Immature natural killer cell (primary cell): ENCODE results near the gene SSBP4. TPM values are rescaled to one million over a fixed set of nuclear protein-coding genes. Genes with fewer than 3 reads are reported as not detected.
A peak's percentile ranks its signal among the peaks of the same experiment; 100 is the strongest.

Experiments
- DNase-seq, 3 donors: peaks; one replicate each; pipeline ENCODE4 v3.0.0; 2022; ENCODE audit warnings: mixed read lengths in 1 of 3
- H3K27ac Mint-ChIP-seq, 6 donors: one replicate each; pipeline ENCODE4 v1.8.0; 2020; ENCODE audit warnings: mixed read lengths in 6 of 6, mild to moderate bottlenecking in 5 of 6, inconsistent platforms in 4 of 6, moderate library complexity in 3 of 6
- H3K27me3 Mint-ChIP-seq, 3 donors: one replicate each; pipeline ENCODE4 v1.8.0; 2020 to 2021; ENCODE audit warnings: low read depth in 3 of 3, mild to moderate bottlenecking in 3 of 3, mixed read lengths in 3 of 3, moderate library complexity in 3 of 3, inconsistent platforms in 1 of 3
- H3K36me3 Mint-ChIP-seq, 3 donors: one replicate each; pipeline ENCODE4 v1.8.0; 2020; ENCODE audit warnings: mixed read lengths in 3 of 3, inconsistent platforms in 2 of 3, mild to moderate bottlenecking in 2 of 3
- H3K4me1 Mint-ChIP-seq, 2 donors: one replicate each; pipeline ENCODE4 v1.8.0; 2020; ENCODE audit warnings: inconsistent platforms in 2 of 2, mild to moderate bottlenecking in 2 of 2, mixed read lengths in 2 of 2, moderate library complexity in 1 of 2
- H3K4me3 Mint-ChIP-seq, 5 donors: one replicate each; pipeline ENCODE4 v1.8.0; 2020; ENCODE audit warnings: mild to moderate bottlenecking in 5 of 5, mixed read lengths in 5 of 5, inconsistent platforms in 3 of 5, moderate library complexity in 3 of 5
- H3K9me3 Mint-ChIP-seq, 6 donors: one replicate each; pipeline ENCODE4 v1.8.0; 2020; ENCODE audit warnings: mild to moderate bottlenecking in 6 of 6, mixed read lengths in 6 of 6, inconsistent platforms in 4 of 6, moderate library complexity in 3 of 6
- polyA plus RNA-seq, 3 donors: library from polyadenylated mRNA; unstranded; fragments of 300-500 nt; fragmentation: Illumina TruSeq; gene quantifications; one replicate each; pipeline ENCODE4 v1.2.3, GENCODE V29; 2021

The SSBP4 gene
- polyA plus RNA-seq, 3 donors from 2014 or later = 73.5 to 122 (median 107) TPM

GRCh38 chr19:18442941-18443340 is 23.7 kb downstream of the SSBP4 start:
- H3K27ac Mint-ChIP-seq = peak overlapping the region; percentile 90 to 98 (median 94)
- H3K27me3 Mint-ChIP-seq = peaks cover 20 to 34% (median 26%) of the 10 kb centered on the region in 3 donors
- H3K9me3 Mint-ChIP-seq = peaks cover 0 to 6% (median 5%) of the 10 kb centered on the region in 6 donors
- no peak for DNase-seq
- H3K36me3 Mint-ChIP-seq = peaks cover 4 to 10% (median 4%) of the 10 kb centered on the region in 3 donors
- peak overlapping the region in 2 of 5 donors; percentile 26 to 78 for H3K4me3 Mint-ChIP-seq
- H3K4me1 Mint-ChIP-seq = peaks cover 26 to 29% of the 10 kb centered on the region in 2 donors

GRCh38 chr19:18443406-18443805 is 24.2 kb downstream of the SSBP4 start:
- DNase-seq = no peak
- Mint-ChIP-seq H3K36me3 (peaks cover 7 to 13% (median 8%) of the 10 kb centered on the region in 3 donors), H3K4me3 (no peak overlapping the region), H3K9me3 (peaks cover 0 to 6% (median 5%) of the 10 kb centered on the region in 6 donors), H3K27ac (peak overlapping the region in 1 of 6 donors; percentile 62), H3K4me1 (peaks cover 26 to 29% of the 10 kb centered on the region in 2 donors), H3K27me3 (peaks cover 20 to 34% (median 26%) of the 10 kb centered on the region in 3 donors)

- H3K4me1 Mint-ChIP-seq = peaks cover 26 to 29% of the 10 kb centered on the region in 2 donors
- H3K27ac Mint-ChIP-seq = no peak overlapping the region
- H3K27me3 Mint-ChIP-seq = peaks cover 21 to 34% (median 26%) of the 10 kb centered on the region in 3 donors
- peaks cover 9 to 14% (median 10%) of the 10 kb centered on the region in 3 donors for H3K36me3 Mint-ChIP-seq
- H3K9me3 Mint-ChIP-seq = peaks cover 0 to 6% (median 5%) of the 10 kb centered on the region in 6 donors
- no peak overlapping the region for H3K4me3 Mint-ChIP-seq
- no peak for DNase-seq
Measured at GRCh38 chr19:18443831-18444230, 24.6 kb downstream of the SSBP4 start.

GRCh38 chr19:18444513-18444912 is 25.3 kb downstream of the SSBP4 start:
- no peak for DNase-seq
- H3K27ac Mint-ChIP-seq = no peak overlapping the region
- H3K4me1 Mint-ChIP-seq = peaks cover 23 to 29% of the 10 kb centered on the region in 2 donors
- H3K9me3 Mint-ChIP-seq = peaks cover 0 to 6% (median 5%) of the 10 kb centered on the region in 6 donors
- H3K4me3 Mint-ChIP-seq = no peak overlapping the region
- H3K27me3 Mint-ChIP-seq = peaks cover 21 to 34% (median 26%) of the 10 kb centered on the region in 3 donors
- peaks cover 9 to 14% (median 10%) of the 10 kb centered on the region in 3 donors for H3K36me3 Mint-ChIP-seq

DNA sequence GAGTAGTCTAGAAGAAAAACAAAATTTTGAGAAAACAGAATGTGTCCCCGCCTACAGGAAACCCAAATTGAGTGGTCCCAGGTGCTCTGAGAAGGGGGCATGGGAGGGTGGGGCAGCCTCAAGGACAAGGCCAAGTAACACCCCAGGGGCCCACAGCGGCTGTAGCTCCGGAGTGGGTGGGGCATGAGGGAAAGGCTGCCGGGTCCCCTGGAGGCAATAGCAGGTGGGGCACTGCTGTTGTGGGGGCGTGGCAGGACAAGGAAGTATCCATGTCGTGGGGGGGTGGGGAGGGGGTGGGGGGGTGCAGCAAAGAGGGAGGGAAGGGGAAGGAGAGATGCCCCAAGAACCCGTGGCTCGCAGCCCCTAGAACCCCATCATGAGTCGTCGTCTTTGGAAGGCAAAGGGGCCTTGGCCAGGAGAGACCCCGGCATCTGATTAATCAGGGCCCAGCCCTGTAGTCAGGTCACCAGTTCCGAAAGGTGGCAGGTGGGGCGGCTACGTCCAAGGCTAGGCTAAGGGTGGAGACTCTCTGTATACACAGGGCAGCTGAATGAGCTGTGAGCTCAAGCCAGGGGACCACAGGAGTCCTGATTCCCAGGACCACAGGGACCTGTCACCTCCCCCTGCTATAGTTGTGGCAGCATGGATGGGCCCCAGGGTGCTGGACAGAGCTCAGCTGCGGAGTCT is 26.2 kb downstream of the SSBP4 start:
- DNase-seq = no peak
- peaks cover 9 to 14% (median 10%) of the 10 kb centered on the region in 3 donors for H3K36me3 Mint-ChIP-seq
- peaks cover 21 to 31% (median 21%) of the 10 kb centered on the region in 3 donors for H3K27me3 Mint-ChIP-seq
- H3K4me1 Mint-ChIP-seq = peaks cover 21 to 26% of the 10 kb centered on the region in 2 donors
- H3K4me3 Mint-ChIP-seq = no peak overlapping the region
- peaks cover 0 to 6% (median 5%) of the 10 kb centered on the region in 6 donors for H3K9me3 Mint-ChIP-seq
- H3K27ac Mint-ChIP-seq = no peak overlapping the region

GRCh38 chr19:18446145-18446810 is 27.1 kb downstream of the SSBP4 start:
- Mint-ChIP-seq H3K36me3 (peaks cover 9 to 14% (median 13%) of the 10 kb centered on the region in 3 donors), H3K9me3 (peaks cover 0 to 6% (median 5%) of the 10 kb centered on the region in 6 donors), H3K4me3 (no peak overlapping the region), H3K27ac (peak overlapping the region in 1 of 6 donors; percentile 23), H3K27me3 (peaks cover 15 to 25% (median 21%) of the 10 kb centered on the region in 3 donors), H3K4me1 (peaks cover 17% of the 10 kb centered on the region in 2 donors)
- DNase-seq = no peak

DNA sequence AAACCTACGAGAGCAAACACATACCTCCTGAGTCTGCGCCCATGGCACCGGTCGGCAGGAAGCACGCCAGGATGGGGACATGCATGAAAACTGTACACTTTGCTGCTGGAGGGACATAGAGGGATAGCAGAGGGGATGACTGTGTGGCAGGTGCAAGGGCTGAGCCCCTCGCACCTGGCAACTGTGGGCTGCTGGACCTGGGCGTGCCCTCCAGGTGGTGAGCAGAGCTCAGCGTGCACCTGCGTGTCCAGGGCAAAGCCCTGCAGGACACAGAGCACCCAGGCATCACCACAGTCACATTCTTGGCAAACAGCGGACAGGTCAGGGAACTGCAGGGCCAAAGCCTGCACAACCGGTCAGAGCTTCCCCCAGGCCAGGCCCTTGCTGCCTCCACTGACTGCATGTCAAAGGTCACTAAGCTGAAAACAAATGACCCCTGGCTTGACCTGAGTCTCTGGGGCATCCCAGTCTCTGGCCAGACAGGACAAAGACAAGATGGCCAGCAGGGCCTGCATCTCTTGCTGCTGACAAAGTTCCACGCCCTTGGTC is 27.7 kb downstream of the SSBP4 start:
- no peak for DNase-seq
- Mint-ChIP-seq H3K27me3 (peaks cover 11 to 19% (median 15%) of the 10 kb centered on the region in 3 donors), H3K36me3 (peaks cover 9 to 14% (median 13%) of the 10 kb centered on the region in 3 donors), H3K4me3 (no peak overlapping the region), H3K4me1 (peaks cover 11% of the 10 kb centered on the region in 2 donors), H3K9me3 (peaks cover 0 to 6% (median 4%) of the 10 kb centered on the region in 6 donors), H3K27ac (no peak overlapping the region)

DNA sequence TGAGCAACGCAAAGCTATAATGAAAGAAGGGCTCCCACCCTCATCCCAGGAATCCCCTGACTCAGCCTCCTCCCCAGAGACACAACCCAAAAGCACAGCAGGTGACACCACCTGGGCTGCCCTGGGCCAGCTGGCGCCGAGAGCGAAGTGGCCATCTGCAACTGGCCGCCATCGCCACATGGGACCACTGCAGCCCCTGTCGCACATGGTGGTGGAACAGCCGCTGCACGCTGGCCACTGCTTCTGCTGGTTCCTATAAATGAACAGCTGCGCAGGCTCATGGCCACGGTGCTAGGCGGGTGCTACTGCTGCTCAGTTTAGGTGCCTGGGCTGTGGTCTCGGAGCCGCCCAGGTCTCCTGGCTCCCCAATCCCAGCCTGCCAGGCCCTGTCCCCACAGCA is 30.4 kb downstream of the SSBP4 start:
- Mint-ChIP-seq H3K36me3 (peaks cover 9 to 12% (median 9%) of the 10 kb centered on the region in 3 donors), H3K4me1 (peaks cover 0 to 2% of the 10 kb centered on the region in 2 donors), H3K27me3 (peaks cover 2 to 8% (median 5%) of the 10 kb centered on the region in 3 donors), H3K4me3 (no peak overlapping the region), H3K9me3 (no peaks in the 10 kb centered on the region), H3K27ac (no peak overlapping the region)
- DNase-seq = no peak

GRCh38 chr19:18450021-18450930 is 31.1 kb downstream of the SSBP4 start:
- no peak for DNase-seq
- Mint-ChIP-seq H3K27ac (peak overlapping the region in 1 of 6 donors; percentile 70), H3K27me3 (peaks cover 2 to 6% (median 5%) of the 10 kb centered on the region in 3 donors), H3K4me1 (peaks cover 0 to 2% of the 10 kb centered on the region in 2 donors), H3K9me3 (no peaks in the 10 kb centered on the region), H3K4me3 (no peak overlapping the region), H3K36me3 (peaks cover 9 to 12% (median 9%) of the 10 kb centered on the region in 3 donors)

DNA sequence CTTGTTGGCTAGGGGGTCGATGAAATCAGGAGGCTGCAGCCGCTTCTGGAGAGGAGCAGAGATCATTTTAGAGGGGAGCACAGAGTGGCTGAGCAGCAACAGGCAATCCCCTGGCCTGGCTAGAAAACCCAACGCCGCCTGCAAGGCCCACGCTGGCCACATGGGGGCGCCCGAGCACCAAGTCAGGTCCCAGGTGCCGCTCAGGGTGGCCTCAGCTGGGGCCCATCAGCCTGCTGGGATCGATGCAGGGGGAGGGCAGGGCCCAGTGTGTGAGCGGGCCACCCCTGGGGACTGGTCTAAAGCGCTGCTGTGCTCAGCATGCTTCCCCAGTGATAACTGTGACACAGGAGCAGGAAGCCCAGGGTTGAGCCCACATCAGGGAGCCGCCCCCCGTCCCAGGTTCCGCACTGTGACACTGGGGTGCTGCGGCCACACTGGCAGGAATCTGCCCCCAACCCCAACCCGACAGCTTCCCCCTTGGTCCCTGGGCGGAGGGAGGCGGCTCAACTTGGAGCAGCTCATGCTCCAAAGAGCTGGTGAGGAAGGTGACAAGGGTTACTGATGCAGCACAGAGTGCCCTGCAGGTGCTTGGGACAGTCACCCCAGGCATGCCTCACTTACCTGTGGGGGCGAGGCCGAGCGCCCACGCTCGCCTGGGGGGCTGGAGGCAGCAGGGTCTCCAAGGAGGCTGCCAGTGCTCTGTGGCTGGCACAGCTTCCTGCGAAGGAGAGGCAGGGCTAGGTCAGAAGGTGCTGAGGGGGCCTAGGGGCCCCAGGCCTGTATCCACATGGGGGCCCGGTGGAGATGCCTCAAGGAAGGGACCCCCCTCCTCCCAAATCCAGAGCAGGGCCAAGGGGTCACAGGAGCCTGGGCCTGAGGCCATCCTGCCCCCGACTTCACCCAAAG is 32.0 kb downstream of the SSBP4 start:
- Mint-ChIP-seq H3K36me3 (peaks cover 9 to 12% (median 9%) of the 10 kb centered on the region in 3 donors), H3K27me3 (peaks cover 2 to 6% (median 4%) of the 10 kb centered on the region in 3 donors), H3K27ac (peak overlapping the region in 1 of 6 donors; percentile 70), H3K9me3 (no peaks in the 10 kb centered on the region), H3K4me1 (peaks cover 0 to 2% of the 10 kb centered on the region in 2 donors), H3K4me3 (no peak overlapping the region)
- peak; percentile 80 to 85 (median 82) for DNase-seq

GRCh38 chr19:18452386-18452785 is 33.2 kb downstream of the SSBP4 start:
- peaks cover 9 to 12% (median 10%) of the 10 kb centered on the region in 3 donors for H3K36me3 Mint-ChIP-seq
- no peak for DNase-seq
- H3K27ac Mint-ChIP-seq = peak overlapping the region in 1 of 6 donors; percentile 41
- H3K4me1 Mint-ChIP-seq = peaks cover 0 to 2% of the 10 kb centered on the region in 2 donors
- H3K9me3 Mint-ChIP-seq = no peaks in the 10 kb centered on the region
- H3K27me3 Mint-ChIP-seq = peaks cover 0 to 4% (median 1%) of the 10 kb centered on the region in 3 donors
- no peak overlapping the region for H3K4me3 Mint-ChIP-seq
